K562 treated with DMSO at 1 percent for 48 hours (cell line): Measurements from ENCODE around the gene ALOXE3. TPM values are rescaled to one million over a fixed set of nuclear protein-coding genes. Genes with fewer than 3 reads are reported as not detected.

ENCODE experiments used
- total RNA-seq: library from RNA; unstranded; fragments of 300-600 nt; gene quantifications from 2 replicates; pipeline ENCODE4 v1.2.3, GENCODE V29; 2022; ENCODE audit warnings: low replicate concordance; ENCODE audit errors: extremely low read depth

Gene ALOXE3
- total RNA-seq: not detected in 2 replicates

GRCh38 chr17:8117980-8118768 lies at the start of gene ALOXE3:
Gene ALOXE3, minus strand, starts transcription at chr17:8118514. Its CDS starts 524 bp downstream, at chr17:8117990.

DNA sequence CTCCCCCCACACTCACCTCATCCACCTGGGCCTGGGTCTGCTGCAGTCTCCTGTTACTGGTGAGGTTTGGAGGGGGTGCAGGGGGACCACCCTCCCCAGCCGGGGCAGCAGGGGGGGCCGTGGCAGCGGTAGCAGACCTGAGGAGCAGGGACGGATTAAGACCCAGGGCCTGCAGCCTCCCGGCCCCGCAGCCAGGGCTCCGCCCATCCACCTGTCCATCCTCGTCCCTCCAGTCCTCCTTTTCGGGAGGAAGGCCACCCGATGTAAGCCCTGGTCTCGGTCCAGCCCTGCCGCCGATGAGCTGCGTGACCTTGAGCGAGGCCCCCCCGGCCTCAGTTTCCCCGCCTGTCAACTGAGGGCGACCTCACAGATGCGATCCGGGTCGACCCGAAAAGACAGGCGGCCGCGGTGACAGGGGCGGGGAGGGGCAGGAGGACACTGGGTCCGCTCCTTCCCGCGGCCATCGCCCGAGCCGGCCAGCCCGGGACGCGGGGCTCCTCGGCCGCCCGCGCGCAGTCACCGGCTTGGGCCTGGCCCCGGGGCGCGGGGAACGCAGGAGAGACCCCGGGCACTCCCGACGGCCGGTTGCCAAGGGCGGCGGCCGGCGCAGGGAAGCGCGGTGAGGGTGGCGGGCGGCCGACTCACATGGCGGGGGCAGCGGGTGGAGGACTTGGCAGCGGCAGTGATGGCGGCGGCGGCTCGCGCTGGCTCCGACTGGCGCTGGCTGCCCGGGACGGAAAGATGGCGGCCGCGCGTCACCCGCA lies 44.1 kb upstream of the ALOXE3 start, which contains the start of gene VAMP2:
Gene VAMP2 (minus strand): TSS at position 716 of the 764 bp plus-strand sequence. CDS start 69 bp downstream, at position 647.

DNA sequence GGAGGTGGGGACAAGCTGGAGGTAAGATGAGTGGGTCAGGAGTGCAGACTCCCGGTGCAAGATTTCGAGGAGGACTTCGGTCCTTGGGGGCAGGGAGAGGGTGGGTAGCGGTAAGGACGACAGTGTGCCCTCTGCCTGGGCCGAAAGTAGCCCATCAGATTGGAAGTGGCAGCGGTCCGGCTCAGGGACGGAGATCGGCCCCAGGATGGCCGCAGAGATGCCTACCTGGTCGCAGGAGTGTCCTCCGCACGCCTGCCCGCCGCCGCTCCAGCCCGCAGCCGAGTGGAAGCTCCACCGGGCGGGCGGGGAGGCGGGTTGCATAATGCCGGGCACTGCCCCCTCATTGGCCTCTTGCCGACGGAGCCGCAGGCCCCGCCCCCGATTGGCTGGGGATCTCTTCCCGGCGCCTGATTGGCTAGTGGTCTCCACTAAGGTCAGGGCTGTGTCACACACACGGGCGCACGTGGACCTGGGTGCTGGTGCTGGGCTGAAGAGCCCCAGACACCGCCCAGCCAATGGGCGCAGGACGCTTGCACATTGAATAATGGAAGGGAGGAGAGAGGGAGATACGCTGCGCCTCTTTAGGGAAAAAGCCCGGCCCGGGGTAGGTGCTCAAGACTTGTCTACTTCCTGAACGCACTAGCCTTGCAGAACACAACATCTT lies 33.9 kb upstream of the ALOXE3 start, which contains the start of gene PER1:
Gene PER1 (minus strand): TSS at position 293 of the 664 bp plus-strand sequence. CDS start 1,698 bp downstream, outside the sequence.

DNA sequence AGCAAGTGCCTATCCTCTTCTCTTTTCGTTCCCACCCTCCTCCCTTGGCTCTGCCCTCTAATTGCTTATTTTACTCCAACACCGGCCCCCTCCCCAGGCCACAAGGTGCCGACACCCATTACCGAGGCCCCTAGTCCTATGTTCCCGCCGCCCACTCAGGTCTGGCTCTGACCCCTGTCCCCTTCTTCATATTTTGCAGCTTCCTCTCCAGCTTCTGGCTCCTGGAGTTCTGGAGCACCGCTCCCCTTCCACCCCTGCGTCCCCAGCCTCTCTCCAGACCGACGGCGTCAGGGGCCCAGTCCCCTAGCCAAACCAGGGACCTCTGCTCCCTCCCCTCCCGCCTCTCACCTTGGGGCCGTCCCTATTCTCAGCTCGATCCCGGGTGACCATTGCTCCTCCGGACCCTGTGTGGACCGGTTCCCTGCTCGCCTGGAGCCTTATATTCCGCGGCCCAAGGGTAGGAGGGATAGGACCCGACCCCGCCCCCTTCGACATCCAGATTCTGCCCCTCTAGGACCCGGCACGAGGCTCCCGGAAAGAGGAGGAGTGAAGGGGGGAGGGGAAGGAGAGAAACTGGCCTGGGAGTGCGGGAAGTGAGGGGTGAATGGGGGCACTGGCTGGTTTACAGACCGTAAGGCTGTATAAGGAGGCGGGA lies 5.5 kb upstream of the ALOXE3 start, which contains the start of gene HES7:
Gene HES7 (minus strand): TSS at position 412 of the 655 bp plus-strand sequence. CDS start 22 bp downstream, at position 390.

GRCh38 chr17:8087075-8087951 lies 31.0 kb downstream of the ALOXE3 start, which contains the start of gene ALOX12B:
Gene ALOX12B, minus strand, starts transcription at chr17:8087716. Its CDS starts 274 bp downstream, at chr17:8087442.

Other genes starting within 250 kb of the ALOXE3 start
- gene CHD3, start 229.7 kb downstream of the ALOXE3 start, total RNA-seq: not detected in 2 replicates
- gene RNF227, start 202.2 kb downstream of the ALOXE3 start, total RNA-seq: not detected in 2 replicates
- gene KCNAB3, start 188.7 kb downstream of the ALOXE3 start, total RNA-seq: not detected in 2 replicates
- gene TRAPPC1, start 186.6 kb downstream of the ALOXE3 start, total RNA-seq: not detected in 2 replicates
- not detected in 2 replicates for gene CNTROB, start 186.3 kb downstream of the ALOXE3 start, total RNA-seq
- not detected in 2 replicates for gene GUCY2D, start 115.9 kb downstream of the ALOXE3 start, total RNA-seq
- gene ALOX15B, start 79.5 kb downstream of the ALOXE3 start, total RNA-seq: not detected in 2 replicates
- not detected in 2 replicates for gene ALOX12B, start 30.8 kb downstream of the ALOXE3 start, total RNA-seq
- gene HES7, start 5.6 kb upstream of the ALOXE3 start, total RNA-seq: not detected in 2 replicates
- not detected in 2 replicates for gene PER1, start 33.9 kb upstream of the ALOXE3 start, total RNA-seq
- not detected in 2 replicates for gene VAMP2, start 44.4 kb upstream of the ALOXE3 start, total RNA-seq
- gene TMEM107, start 57.9 kb upstream of the ALOXE3 start, total RNA-seq: not detected in 2 replicates
- not detected in 2 replicates for gene BORCS6, start 71.7 kb upstream of the ALOXE3 start, total RNA-seq
- gene AURKB, start 92.1 kb upstream of the ALOXE3 start, total RNA-seq: not detected in 2 replicates
- gene CTC1, start 129.5 kb upstream of the ALOXE3 start, total RNA-seq: not detected in 2 replicates
- gene PFAS, start 130.8 kb upstream of the ALOXE3 start, total RNA-seq: not detected in 2 replicates
- gene RANGRF, start 170.2 kb upstream of the ALOXE3 start, total RNA-seq: not detected in 2 replicates
- not detected in 2 replicates for gene SLC25A35, start 176.9 kb upstream of the ALOXE3 start, total RNA-seq
- gene ARHGEF15, start 191.7 kb upstream of the ALOXE3 start, total RNA-seq: not detected in 2 replicates
- not detected in 2 replicates for gene ODF4, start 221.3 kb upstream of the ALOXE3 start, total RNA-seq